ENCODE results near the gene FRRS1L. TPM values are rescaled to one million over a fixed set of nuclear protein-coding genes. Genes with fewer than 3 reads are reported as not detected.

The FRRS1L gene
- polyA plus RNA-seq, 3 donors = 2.1 to 2.9 (median 2.4) TPM

DNA sequence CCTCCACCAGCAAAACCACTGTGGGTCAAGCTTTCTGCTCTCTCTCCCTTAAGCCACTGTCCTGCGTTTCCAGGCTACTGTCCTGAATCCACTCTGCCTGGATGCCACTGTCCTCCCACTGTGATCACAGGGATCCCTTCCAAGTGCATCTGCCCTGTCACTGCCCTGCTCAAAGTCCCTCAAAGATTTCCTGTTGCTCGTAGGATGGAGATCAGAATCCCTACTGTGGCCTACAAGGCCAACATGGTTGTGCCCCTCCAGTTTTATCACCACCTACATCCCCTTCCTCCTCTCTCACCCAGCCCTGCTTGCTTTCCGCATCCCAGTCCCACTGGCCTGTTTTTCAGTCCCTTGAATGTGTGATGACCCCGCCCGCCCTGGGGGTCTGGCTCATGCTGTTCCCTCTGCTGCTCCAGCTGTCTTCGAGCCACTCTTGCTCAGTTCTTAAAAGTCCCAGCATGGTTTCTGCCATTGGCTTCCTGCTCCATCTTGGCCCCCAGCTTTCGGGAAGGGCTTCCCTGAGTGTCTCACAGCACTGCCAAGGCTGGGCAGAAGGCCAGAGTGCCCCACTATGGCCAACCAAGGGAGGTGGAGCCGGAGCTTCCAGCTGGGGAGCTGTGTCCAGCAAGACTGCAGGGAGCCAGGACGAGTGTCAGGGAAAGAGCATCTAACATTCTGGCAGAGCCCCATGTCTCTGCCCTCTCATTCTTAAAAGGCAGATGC lies 12.9 kb upstream of the FRRS1L start:
- no peak for DNase-seq

DNA sequence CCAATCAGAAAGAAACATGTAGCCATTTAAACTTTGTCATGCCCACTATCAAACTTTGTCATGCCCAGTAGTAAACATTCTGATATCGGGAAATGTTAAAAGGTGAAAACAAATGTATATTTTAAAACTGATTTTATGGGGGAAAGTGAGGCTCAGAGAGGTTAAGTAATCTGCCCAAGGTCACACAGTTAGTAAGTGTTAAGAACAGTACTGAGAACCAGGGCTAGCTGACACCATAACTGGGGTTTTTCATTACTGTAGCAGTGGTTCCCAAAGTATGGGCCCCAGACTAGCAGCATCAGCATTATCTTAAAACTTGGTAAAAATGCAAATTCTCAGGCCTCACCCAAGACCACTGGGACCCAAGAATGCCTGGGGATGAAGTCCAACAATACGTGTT lies 9.9 kb upstream of the FRRS1L start:
- DNase-seq = no peak

DNA sequence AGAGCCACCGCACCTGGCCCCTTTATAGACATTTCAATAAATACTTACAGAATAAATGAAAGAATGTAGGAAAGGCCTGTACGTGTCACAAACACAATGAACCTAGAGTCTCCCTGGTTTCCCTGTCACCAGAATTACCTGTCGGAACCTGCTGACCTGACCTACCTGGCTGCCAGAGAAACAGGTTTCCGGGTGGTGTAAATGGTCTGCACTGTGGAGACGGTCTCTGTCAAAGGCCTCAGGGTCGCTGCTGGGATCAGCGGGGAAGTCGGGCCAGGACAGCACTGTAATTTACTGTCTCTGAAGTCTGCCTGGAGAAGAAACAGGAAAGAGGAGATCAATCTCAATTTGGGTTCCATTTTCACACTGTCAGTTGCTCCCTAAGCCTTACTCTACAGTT lies 9.3 kb upstream of the FRRS1L start:
- no peak for DNase-seq

DNA sequence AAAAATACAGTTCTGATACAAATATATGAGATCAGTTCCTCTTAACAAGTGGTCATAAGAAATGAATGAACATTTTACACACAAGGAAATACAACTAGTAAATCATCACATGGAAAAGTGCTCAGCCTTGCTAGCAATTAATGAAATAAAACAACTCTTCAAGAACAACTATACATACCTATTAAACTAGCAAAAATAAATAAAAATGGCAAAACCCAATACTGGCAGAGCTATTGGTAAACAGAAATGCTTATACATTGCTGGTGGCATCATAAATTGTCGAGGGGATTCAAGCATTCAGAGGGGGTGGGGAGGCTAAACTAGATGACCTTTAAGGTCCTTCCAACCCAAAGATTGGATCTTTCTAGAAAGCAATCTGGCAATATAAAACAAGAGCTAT lies 5.9 kb upstream of the FRRS1L start:
- no peak for DNase-seq

DNA sequence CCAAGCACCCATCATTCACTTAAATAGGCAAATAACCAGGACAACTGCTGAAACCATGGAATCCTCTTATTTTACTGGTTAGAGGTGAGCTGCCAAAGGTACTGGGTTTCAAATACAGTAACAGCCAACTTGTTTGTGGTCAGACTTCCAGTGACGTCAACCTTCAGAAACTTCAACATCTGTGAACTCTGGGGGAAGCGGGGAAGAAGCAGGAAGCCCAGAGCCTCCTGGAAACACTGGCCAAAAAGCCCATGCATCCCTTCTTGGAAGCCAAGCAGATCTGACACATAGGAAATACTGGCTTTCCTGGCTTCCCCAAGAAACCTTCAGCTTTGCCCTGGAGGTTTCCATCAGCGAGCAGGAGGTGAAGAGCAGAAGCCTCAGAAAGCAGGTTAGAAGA lies 4.9 kb upstream of the FRRS1L start:
- no peak for DNase-seq

DNA sequence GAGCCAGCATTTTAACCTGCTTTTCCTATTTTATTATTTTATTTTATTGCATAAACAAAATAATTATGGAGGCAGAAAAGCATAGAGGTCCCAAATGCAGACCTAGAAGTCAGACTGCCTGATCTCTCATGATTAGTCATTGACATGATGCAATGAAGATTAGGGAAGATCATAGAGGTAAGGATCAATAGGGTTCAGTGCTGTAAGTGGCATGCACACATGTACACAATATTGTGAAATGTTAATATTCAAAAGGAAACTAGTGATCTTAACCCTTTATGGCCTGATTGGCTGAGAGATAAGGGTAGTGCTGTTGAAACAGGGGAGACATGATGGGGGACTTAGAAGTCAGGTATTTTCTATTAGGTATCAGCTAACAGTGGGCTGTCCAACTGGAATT lies 1.1 kb upstream of the FRRS1L start:
- no peak for DNase-seq

DNA sequence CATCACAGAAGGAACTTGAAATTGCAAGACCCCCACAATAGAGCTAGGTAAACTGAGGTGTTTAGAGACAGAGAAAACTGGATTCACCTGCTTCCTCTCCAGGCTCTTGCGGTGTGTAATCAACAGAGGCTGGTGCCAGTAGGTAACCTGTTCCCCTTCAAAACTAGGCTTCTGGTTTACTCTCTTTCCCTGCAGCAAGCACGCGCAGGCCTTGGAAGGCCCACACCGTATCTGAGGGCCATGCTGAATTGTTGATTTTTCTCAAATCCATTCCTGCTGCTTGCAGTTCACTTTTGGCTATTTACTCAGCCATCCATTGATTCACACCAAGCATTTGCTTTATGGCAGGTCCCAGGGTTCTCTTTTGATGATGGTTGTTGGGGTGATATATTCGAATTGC lies 667 bp upstream of the FRRS1L start:
- DNase-seq = no peak

DNA sequence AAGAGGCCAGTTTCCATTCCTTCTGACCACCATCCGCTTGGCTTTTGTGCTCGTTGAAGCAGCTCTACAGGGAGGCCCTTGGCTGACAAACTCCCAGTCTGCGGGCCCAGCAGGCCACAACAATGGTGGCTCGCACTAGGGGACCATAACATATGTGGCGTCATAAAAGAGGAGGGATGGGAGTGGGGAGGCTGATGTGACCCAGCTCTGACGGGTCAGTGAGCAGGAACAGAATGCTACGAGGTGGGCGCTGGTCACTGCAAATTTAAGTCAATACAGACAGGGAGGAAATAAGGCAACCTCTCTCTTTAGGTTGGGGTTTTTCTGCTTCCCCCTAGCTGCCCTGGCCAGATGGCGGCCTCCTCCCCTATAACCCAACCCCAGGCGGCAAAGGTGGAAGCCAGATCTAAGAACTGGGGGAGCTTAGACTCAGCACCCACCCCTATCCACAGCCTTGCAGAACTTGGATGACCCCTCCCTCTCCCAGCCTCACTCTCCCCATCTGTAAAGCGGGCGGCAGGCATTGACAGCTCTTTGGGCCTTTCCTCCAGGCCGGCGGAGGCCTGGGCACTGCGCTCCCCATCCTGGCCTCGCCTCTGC lies 778 bp downstream of the FRRS1L start:
- DNase-seq = no peak

DNA sequence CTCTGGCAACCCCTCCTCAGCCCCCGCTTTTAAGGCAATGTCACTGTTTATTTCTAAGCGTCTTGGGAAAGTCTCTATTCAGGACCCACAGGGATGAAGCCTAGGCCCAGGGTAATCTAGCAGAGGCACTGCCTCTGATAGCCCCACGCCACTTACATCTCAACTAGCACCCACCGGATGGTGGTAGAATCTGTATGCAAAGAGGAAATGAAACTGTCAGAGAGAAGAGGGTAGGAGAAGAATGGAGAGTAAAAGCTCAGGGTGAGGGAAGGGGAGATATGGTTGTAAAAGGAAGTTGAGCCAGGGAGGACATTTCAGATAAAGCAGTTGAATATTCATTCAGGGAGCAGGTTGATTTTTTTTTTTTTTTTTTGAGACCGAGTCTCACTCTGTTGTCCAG lies 3.0 kb downstream of the FRRS1L start:
- DNase-seq = no peak

DNA sequence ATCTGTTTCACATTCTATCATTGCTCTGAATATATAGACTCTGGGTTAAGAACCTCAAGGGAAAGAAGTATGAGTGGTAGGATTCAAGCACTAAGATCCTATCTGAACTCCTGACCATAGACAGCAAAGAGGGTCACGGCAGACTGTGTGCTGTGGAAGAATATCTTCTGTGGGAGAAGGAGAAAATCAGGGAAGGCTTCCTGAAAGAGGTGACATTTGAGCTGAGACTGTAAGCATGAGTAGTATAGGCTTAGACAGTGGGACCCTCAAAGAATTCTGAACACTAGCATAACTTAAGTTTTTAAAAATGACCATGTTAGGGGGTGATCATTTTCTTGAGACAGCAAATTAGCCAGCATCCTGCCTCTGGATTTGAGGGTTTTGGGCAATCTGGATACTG lies 3.9 kb downstream of the FRRS1L start:
- no peak for DNase-seq

DNA sequence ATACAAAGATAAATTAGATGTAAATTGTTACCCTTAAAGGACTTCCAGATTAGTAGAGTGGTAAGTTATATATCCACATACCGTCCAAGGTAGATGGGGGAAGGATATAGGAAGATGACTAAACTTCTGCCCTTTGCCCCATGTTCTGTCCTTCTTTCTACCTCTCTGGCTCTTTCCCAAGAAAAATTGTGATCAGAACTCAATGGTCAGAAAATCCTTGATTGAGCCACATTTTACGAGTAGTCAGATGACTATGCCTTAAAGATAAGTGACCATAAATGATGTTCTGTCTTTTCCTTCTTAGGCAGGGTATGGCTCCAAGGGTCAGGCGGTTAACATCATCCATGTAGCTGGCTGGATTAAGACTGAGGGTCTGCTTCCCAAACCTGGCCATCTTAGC lies 4.4 kb downstream of the FRRS1L start:
- no peak for DNase-seq

DNA sequence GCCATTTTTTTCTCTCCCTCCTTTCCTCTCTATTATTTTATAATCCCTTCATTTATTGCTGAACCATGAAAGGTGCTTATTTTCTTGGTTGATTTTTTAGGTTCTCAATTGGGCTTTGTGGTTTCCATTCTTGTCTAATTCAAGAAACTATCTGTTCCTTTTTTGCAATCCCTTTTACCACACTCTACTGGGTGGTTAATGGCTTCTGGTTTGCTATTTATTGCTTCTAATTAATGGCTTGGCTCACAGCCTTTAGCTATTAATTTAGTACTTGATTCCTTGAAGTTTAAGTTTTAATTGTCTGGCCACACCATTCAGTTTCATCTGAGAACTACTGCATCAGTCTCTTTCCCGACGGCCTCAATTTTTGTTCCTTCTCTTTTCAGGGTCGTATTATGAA lies 5.6 kb downstream of the FRRS1L start:
- DNase-seq = no peak

DNA sequence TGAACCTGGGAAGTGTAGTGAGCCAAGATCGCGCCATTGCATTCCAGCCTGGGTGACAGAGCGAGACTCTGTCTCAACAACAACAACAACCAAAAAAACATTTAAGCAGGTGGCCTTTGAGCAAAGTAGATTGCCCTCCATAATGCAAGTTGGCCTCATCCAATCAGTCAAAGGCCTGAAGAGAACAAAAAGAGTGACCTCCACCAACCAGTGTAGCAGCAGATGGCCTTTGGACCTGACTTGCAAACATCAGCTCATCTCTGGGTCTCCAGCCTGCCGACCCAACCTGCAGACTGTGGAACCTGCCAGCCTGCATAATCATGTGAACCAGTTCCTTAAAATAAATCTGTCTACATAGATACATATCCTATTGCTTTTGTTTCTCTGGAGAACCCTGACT lies 7.5 kb downstream of the FRRS1L start:
- no peak for DNase-seq

DNA sequence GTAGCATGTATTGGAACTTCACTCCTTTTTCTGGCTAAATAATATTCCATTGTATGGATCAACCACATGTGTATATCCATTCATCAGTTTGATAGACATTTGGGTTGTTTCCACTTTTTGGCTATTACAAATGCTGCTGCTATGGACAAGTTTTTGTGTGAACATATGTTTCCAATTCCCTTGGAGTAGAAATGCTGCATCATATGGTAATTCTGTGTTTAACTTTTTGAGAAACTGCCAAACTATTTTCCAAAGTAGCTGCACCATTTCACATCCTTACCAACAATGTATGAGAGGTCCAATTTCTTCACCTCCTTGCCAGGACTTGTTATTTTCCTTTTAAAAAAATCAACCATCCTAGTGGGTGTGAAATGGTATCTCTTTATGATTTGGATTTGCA lies 8.4 kb downstream of the FRRS1L start:
- DNase-seq = no peak

DNA sequence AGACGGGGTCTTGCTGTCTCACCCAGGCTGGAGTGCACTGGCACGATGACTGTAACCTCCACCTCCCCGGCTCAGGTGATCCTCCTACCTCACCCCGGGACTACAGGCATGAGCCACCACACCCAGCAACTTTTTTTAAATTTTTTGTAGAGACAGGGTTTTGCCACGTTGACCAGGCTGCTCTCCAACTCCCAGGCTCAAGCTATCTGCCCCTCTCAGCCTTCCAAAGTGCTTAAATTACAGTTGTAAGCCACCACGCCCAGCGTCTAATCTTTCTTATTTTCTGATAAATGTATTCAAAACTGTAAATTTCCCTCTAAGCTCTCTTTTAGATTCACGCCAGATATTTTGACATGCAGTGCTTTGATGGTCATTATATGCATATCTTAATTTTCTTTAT lies 10.3 kb downstream of the FRRS1L start:
- no peak for DNase-seq

DNA sequence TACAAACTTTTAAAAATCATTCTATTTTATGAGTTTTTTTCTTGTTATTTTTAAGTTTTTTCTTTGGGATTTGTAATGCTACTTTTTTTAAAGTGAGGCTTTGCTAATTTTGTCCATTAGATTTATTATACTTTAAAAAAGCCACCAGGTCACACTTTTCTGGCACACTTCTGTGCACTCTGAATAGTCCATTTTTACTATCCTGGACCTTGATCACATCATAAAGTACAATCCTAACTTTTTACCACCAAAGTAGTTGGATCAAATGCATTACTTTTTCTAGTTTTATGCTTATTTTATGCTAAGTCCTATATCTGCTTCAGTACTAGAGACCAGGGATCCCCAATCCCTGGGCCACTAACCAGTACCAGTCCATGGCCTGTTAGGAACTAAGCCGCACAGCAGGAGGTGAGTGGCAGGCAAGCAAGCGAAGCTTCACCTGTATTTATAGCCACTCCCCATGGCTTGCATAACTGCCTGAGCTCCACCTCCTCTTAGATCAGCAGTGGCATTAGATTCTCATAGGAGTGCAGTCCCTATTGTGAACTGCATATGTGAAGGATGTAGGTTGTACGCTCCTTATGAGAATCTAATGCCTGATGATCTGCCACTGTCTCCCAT lies 16.0 kb downstream of the FRRS1L start:
- DNase-seq = no peak

DNA sequence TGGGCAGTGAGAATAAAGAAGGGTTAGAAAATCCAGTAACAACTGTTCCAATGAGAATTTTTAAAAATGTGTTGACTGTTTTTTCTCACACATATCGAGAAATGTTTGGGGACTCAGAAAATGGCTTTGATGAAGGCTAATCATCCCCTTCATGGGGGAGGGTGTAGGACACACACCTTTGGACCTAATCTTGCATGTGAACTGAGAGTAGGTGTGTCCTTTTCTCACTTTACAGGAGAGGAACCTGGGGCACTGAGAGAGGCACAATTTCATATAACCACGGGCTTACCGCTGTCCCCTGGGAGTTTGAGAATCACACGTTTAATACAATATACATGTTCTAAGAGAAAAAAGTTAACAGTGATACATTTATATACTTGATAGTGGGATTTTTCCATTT lies 17.3 kb downstream of the FRRS1L start:
- no peak for DNase-seq

DNA sequence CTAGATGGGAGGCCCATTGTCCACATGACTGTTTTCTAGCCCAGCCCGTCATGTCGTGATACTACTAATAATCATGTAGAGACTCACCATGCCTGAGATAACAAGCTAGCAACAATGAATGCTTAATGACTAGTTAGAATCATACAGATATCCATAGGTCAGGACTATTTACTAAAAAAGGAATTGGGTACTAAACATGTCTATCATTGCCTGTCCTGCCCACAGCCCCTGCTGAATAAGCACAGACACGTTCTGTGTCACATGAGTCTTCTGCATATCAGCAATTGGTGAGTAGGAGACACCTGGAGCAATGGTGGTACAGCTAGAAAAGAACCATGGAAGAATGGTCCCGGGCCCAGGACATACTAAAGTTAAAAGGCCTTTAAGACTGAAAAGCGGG lies 18.0 kb downstream of the FRRS1L start:
- DNase-seq = no peak

DNA sequence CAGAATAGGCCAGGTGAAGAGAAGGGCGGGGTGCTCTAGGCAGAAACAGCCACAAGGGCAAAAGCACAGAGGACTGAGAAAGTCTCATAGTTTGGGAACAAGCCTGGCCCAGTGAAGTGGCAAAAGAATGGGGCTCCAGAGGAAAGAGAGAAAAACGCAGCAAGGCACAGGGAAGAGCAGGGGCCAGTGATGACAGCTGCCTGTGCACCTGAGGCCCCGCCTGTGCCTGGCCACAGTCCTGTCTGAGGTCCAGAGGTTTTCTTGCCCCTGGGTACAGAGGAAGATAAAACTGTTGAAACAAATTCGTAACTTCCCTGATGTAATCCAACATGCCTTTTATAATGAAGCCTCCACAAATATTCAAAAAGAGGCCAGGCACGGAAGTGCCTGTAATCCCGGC lies 22.0 kb downstream of the FRRS1L start:
- no peak for DNase-seq

DNA sequence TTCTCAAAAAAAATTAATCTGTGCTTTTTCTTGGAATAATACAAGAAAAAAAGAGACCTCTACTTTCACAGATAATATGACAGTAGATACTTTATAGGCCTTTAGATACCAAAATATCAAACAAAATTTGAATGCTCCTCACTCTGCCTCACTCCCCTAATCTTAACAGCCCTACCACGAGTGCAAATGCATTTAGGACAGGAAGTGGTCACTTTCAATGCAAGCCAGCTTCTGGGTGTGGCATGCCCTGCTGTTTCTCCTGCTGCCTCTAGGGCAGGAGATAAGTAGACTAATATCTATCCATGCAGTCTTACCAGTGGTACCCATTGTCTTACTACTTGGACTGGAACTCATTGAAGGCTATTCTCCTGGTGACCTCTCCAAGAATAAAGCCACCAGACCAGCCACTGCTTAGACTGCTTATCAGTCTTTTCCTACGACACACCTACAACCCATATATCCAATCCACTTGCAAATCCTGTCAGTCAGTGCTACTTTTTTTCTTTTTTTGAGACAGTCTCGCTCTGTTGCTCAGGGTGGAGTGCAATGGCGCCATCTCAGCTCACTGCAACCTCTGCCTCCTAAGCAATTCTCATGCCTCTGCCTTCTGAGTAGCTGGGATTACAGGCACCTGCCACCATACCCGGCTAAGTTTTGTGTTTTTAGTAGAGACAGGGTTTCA lies 23.0 kb downstream of the FRRS1L start:
- DNase-seq = no peak

DNA sequence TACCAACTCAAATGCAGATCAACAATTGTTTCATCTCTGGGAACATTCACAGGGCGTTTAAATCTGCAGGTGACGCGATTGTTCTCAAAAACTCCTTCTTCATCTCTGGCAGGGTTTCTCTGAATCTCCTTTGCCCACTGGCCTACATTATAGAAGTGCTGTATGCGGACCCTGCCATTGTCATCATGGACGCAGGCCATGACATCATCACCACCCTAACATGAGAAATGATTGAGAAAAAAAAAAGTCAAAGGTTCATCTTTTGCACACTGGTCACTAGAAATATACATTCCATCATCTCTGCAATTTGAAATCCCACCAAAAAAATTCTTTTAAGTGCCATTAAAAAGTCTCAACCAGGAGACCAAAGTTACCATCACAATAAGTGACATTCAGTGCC lies 25.7 kb downstream of the FRRS1L start:
- no peak for DNase-seq

DNA sequence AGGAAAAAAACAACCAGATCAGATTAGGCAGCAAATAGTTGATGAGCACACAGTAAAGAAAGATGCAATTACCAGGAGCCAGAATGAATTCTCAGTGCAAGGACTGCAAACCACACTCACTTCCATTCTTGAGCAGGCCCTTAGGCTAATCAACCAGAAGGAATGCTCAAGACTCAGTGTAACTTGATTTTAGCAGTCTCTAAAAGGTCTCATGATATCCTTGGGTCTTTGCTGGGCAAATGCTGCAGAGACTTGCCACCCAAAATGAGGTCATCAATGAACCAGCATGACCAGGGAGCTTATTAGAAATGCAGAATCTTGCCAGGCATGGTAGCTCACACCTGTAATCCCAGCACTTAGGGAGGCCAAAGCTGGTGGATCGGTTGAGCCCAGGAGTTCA lies 27.2 kb downstream of the FRRS1L start:
- DNase-seq = no peak

DNA sequence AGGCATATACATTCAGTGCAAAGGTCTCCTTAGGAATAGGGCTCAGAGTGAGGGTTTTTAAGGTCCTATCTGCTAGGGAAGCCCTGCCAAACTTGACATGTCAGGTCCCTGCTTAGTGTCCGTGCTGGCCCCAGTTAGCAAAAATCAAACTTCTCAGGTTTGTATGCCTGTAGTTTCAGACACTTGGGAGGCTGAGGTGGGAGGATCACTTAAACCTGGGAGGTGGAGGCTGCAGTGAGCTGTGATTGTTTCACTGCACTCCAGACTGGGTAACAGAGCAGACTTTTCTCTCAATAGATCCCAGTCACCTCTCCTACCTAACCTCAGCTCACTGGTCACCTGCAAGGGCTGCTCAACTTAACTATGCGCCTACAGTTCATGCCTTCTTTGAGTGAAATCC lies 28.6 kb downstream of the FRRS1L start:
- DNase-seq = no peak

Data from renal pelvis (tissue), 4 donors.